GM21367 (cell line): ENCODE results near the gene M1AP.
A peak's percentile ranks its signal among the peaks of the same experiment; 100 is the strongest.

Experiments
- ATAC-seq: cut with Tn5 transposase; IDR thresholded peaks from one replicate; pipeline ENCODE4 v1.9.1; 2021; ENCODE audit not compliant: unreplicated experiment

Gene M1AP

GRCh38 chr2:74599676-74600075 is 48.5 kb downstream of the M1AP start:
- ATAC-seq, result no peak

GRCh38 chr2:74597410-74597809 is 50.7 kb downstream of the M1AP start:
- ATAC-seq, result no peak

- ATAC-seq, result no peak
Measured at GRCh38 chr2:74596584-74596983, 51.5 kb downstream of the M1AP start.

- no peak for ATAC-seq
Measured at GRCh38 chr2:74593826-74594772, 54.0 kb downstream of the M1AP start.

- no peak for ATAC-seq
Measured at GRCh38 chr2:74588664-74589063, 59.5 kb downstream of the M1AP start.

- ATAC-seq, result peak; percentile 61
Measured at GRCh38 chr2:74587664-74588277, 60.4 kb downstream of the M1AP start.

- ATAC-seq, result no peak
Measured at GRCh38 chr2:74585406-74586185, 62.5 kb downstream of the M1AP start.

GRCh38 chr2:74584088-74584645 is 64.0 kb downstream of the M1AP start:
- peak; percentile 41 for ATAC-seq

GRCh38 chr2:74583504-74583903 is 64.6 kb downstream of the M1AP start:
- ATAC-seq, result no peak

GRCh38 chr2:74582184-74582583 is 65.9 kb downstream of the M1AP start:
- no peak for ATAC-seq

GRCh38 chr2:74581463-74581862 is 66.7 kb downstream of the M1AP start:
- no peak for ATAC-seq

GRCh38 chr2:74578408-74578807 is 69.7 kb downstream of the M1AP start:
- ATAC-seq, result peak; percentile 27

- ATAC-seq, result no peak
Measured at GRCh38 chr2:74577448-74577847, 70.7 kb downstream of the M1AP start.

GRCh38 chr2:74576863-74577229 is 71.3 kb downstream of the M1AP start:
- no peak for ATAC-seq

- no peak for ATAC-seq
Measured at GRCh38 chr2:74576211-74576862, 71.8 kb downstream of the M1AP start.

GRCh38 chr2:74575320-74575719 is 72.8 kb downstream of the M1AP start:
- ATAC-seq, result no peak

- peak; percentile 42 for ATAC-seq
Measured at GRCh38 chr2:74573747-74574562, 74.2 kb downstream of the M1AP start.

- ATAC-seq, result no peak
Measured at GRCh38 chr2:74572178-74572925, 75.8 kb downstream of the M1AP start.

- peak; percentile 63 for ATAC-seq
Measured at GRCh38 chr2:74571058-74571457, 77.1 kb downstream of the M1AP start.
